IMR-90 (cell line): ENCODE data around the gene POLR1B. TPM values are rescaled to one million over a fixed set of nuclear protein-coding genes. Genes with fewer than 3 reads are reported as not detected.

ENCODE experiments used
- ATAC-seq: fragments of 200-7000 bp; cut with Tn5 transposase; 2 replicates; pipeline ENCODE4 v1.9.1; 2020; ENCODE audit warnings: low read depth, mild to moderate bottlenecking, moderate library complexity
- BruUV-seq: library from RNA; stranded (reverse); fragments of 400-500 nt; replicated peaks from 2 replicates; lab custom pipeline; 2021; lab: Mats Ljungman, UMichigan
- CTCF ChIA-PET: fragments of 300-600 bp; formaldehyde crosslinking; extraction: SDS; loops from one replicate; lab custom pipeline; 2021; ENCODE audit warnings: antibody characterized with exemption; lab: Yijun Ruan, JAX
- POLR2A ChIA-PET: fragments of 300-600 bp; sonication (Branson Sonifier 250); formaldehyde crosslinking; loops from one replicate; lab custom pipeline; 2022; ENCODE audit warnings: antibody characterized with exemption; ENCODE audit not compliant: unreplicated experiment; lab: Charles Lee
- DNase-seq: peaks from one replicate; pipeline ENCODE4 v3.0.0; 2013
- H2AFZ ChIP-seq: replicated peaks from 2 replicates; pipeline ENCODE3; 2013; ENCODE audit warnings: low read length, mild to moderate bottlenecking; ENCODE audit not compliant: poor library complexity
- H2AK5ac ChIP-seq: 2 replicates; pipeline ENCODE4 v1.6.1; 2013; ENCODE audit warnings: low read depth, low read length, inconsistent platforms
- H2AK9ac ChIP-seq: replicated peaks from 2 replicates; pipeline ENCODE3; 2013; ENCODE audit warnings: mild to moderate bottlenecking, low read depth, low read length, moderate library complexity; ENCODE audit not compliant: poor library complexity
- H2BK120ac ChIP-seq: 2 replicates; pipeline ENCODE4 v1.6.1; 2013; ENCODE audit warnings: low read depth, low read length, inconsistent platforms
- H2BK15ac ChIP-seq: 3 replicates; pipeline ENCODE4 v1.6.1; 2013; ENCODE audit warnings: low read depth, low read length, inconsistent platforms
- H2BK20ac ChIP-seq: 2 replicates; pipeline ENCODE4 v1.6.1; 2013; ENCODE audit warnings: low read depth, mild to moderate bottlenecking, inconsistent platforms, low read length, moderate library complexity
- H2BK5ac ChIP-seq: 2 replicates; pipeline ENCODE4 v1.6.1; 2013; ENCODE audit warnings: mild to moderate bottlenecking, low read depth, low read length, inconsistent platforms; ENCODE audit not compliant: poor library complexity, severe bottlenecking
- H3K14ac ChIP-seq: replicated peaks from 2 replicates; pipeline ENCODE4 v1.6.1; 2013; ENCODE audit warnings: low read depth, low read length, inconsistent platforms
- H3K18ac ChIP-seq: 2 replicates; pipeline ENCODE4 v1.6.1; 2013; ENCODE audit warnings: low read depth, low read length, control low read depth
- H3K23ac ChIP-seq: 2 replicates; pipeline ENCODE4 v1.6.1; 2013; ENCODE audit warnings: low read depth, low read length, inconsistent platforms
- H3K27ac ChIP-seq: 2 replicates; pipeline ENCODE4 v1.5.1; 2013; ENCODE audit warnings: mild to moderate bottlenecking, control low read depth, low read length; ENCODE audit not compliant: insufficient read depth
- H3K27me3 ChIP-seq: 2 replicates; pipeline ENCODE4 v1.6.1; 2013; ENCODE audit warnings: low read length; ENCODE audit not compliant: control insufficient read depth, insufficient read depth
- H3K36me3 ChIP-seq: 2 replicates; pipeline ENCODE4 v1.6.1; 2013; ENCODE audit warnings: low read length, mixed read lengths; ENCODE audit not compliant: control insufficient read depth, insufficient read depth
- H3K4ac ChIP-seq: 2 replicates; pipeline ENCODE4 v1.6.1; 2013; ENCODE audit warnings: low read depth, low read length, inconsistent platforms
- H3K4me1 ChIP-seq: 2 replicates; pipeline ENCODE4 v1.6.1; 2013; ENCODE audit warnings: low read length, mixed read lengths; ENCODE audit not compliant: control insufficient read depth, insufficient read depth
- H3K4me2 ChIP-seq: 2 replicates; pipeline ENCODE4 v1.6.1; 2013; ENCODE audit warnings: low read depth, mild to moderate bottlenecking, control low read depth, low read length, moderate library complexity
- H3K4me3 ChIP-seq: 2 replicates; pipeline ENCODE4 v1.5.1; 2013; ENCODE audit warnings: low read depth, mild to moderate bottlenecking, control low read depth, low read length, moderate library complexity; ENCODE audit not compliant: insufficient read depth
- H3K56ac ChIP-seq: 2 replicates; pipeline ENCODE4 v1.6.1; 2013; ENCODE audit warnings: low read length, inconsistent platforms; ENCODE audit not compliant: insufficient read depth; ENCODE audit errors: extremely low read depth
- H3K79me1 ChIP-seq, 2 experiments: 2 replicates each; pipeline ENCODE4 v1.6.1; 2013; ENCODE audit warnings: low read length in 2 of 2, inconsistent platforms in 1 of 2, low read depth in 1 of 2
- H3K9ac ChIP-seq: 2 replicates; pipeline ENCODE4 v1.6.1; 2013; ENCODE audit warnings: low read depth, low read length, control low read depth
- H3K9me1 ChIP-seq: 2 replicates; pipeline ENCODE4 v1.6.1; 2013; ENCODE audit warnings: low read length, inconsistent platforms; ENCODE audit not compliant: insufficient read depth
- H3K9me3 ChIP-seq: 2 replicates; pipeline ENCODE4 v1.6.1; 2013; ENCODE audit warnings: low read length; ENCODE audit not compliant: control insufficient read depth, insufficient read depth
- H4K20me1 ChIP-seq: 2 replicates; pipeline ENCODE4 v1.6.1; 2013; ENCODE audit warnings: low read length, inconsistent platforms; ENCODE audit not compliant: insufficient read depth
- H4K5ac ChIP-seq: 2 replicates; pipeline ENCODE4 v1.6.1; 2013; ENCODE audit warnings: mild to moderate bottlenecking, low read depth, low read length, control low read depth
- H4K8ac ChIP-seq, 2 experiments: 2 replicates each; pipeline ENCODE4 v1.6.1; 2013; ENCODE audit warnings: low read depth in 2 of 2, low read length in 2 of 2, control low read depth in 1 of 2, inconsistent platforms in 1 of 2
- H4K91ac ChIP-seq: 2 replicates; pipeline ENCODE4 v1.6.1; 2013; ENCODE audit warnings: low read depth, low read length, inconsistent platforms; ENCODE audit not compliant: insufficient read depth
- CEBPB ChIP-seq: IDR thresholded peaks from 2 replicates; pipeline ENCODE4 v1.6.1; 2012; ENCODE audit warnings: low read depth, low read length, improper control_type of control experiment
- FOS ChIP-seq: fragments of 150-350 bp; IDR thresholded peaks from 2 replicates; pipeline ENCODE4 v1.6.1; 2016; ENCODE audit warnings: low read depth, low read length
- MAFK ChIP-seq: IDR thresholded peaks from 2 replicates; pipeline ENCODE4 v1.6.1; 2012; ENCODE audit warnings: low read depth, low read length, improper control_type of control experiment
- MAZ ChIP-seq: IDR thresholded peaks from 2 replicates; pipeline ENCODE4 v1.6.1; 2012; ENCODE audit warnings: low read depth, mild to moderate bottlenecking, low read length, improper control_type of control experiment, moderate library complexity, borderline replicate concordance
- NFE2L2 ChIP-seq: fragments of 150-350 bp; IDR thresholded peaks from 2 replicates; pipeline ENCODE4 v1.6.1; 2016; ENCODE audit warnings: low read depth, mild to moderate bottlenecking, low read length
- POLR2A ChIP-seq: IDR thresholded peaks from 2 replicates; pipeline ENCODE4 v1.6.1; 2012; ENCODE audit warnings: mild to moderate bottlenecking, low read depth, low read length
- RAD21 ChIP-seq: IDR thresholded peaks from 2 replicates; pipeline ENCODE4 v1.6.1; 2012; ENCODE audit warnings: low read length, improper control_type of control experiment
- RCOR1 ChIP-seq: IDR thresholded peaks from 2 replicates; pipeline ENCODE4 v1.6.1; 2012; ENCODE audit warnings: mild to moderate bottlenecking, low read length, improper control_type of control experiment; ENCODE audit not compliant: insufficient replicate concordance
- SMC3 ChIP-seq: fragments of 150-350 bp; IDR thresholded peaks from 2 replicates; pipeline ENCODE4 v1.6.1; 2016; ENCODE audit warnings: low read depth, mild to moderate bottlenecking, antibody characterized with exemption, low read length, moderate library complexity
- WGBS, 2 experiments: methylation state at CpG; one replicate each; pipeline versions ENCODE4 v1.1.5 to v1.1.7; 2013; ENCODE audit warnings: missing lambda C conversion rate in 2 of 2; ENCODE audit not compliant: insufficient read length in 1 of 2; ENCODE audit errors: extremely low coverage in 2 of 2; 5-methylcytosine and 5-hydroxymethylcytosine counted together
- dilution Hi-C: fragments of 300-500 bp; cut with HindIII; formaldehyde crosslinking; loops from one replicate; pipeline ENCODE4 v1.14.3; 2018; ENCODE audit warnings: low sequenced_read_pairs; ENCODE audit not compliant: unreplicated experiment
- in situ Hi-C: fragments of 300-500 bp; cut with MboI; formaldehyde crosslinking; loops from 3 replicates; pipeline ENCODE4 v1.14.3; 2019; ENCODE audit warnings: low sequenced_read_pairs, inconsistent platforms, mixed read lengths
- intact Hi-C: fragments of 100-400 bp; cut with micrococcal nuclease; formaldehyde crosslinking; loops from 2 replicates; pipeline ENCODE4 v1.10.0; 2022
- polyA plus RNA-seq, 3 experiments: library from polyadenylated mRNA; depleted of rRNA; stranded (reverse); fragments of >200 nt; gene quantifications; 2 replicates each; pipeline ENCODE4 v1.2.3, GENCODE V29; 2012; ENCODE audit warnings: low replicate concordance in 1 of 3
- total RNA-seq: library from RNA; depleted of rRNA; stranded (reverse); fragments of >200 nt; gene quantifications from 2 replicates; pipeline ENCODE4 v1.2.3, GENCODE V29; 2012
- TF ChIP-seq, protein P1 (sequence below): conservative IDR thresholded peaks from 2 replicates; pipeline ENCODE4 v1.5.1; 2012; ENCODE audit warnings: mild to moderate bottlenecking, low read depth, low read length, improper control_type of control experiment
- TF ChIP-seq, protein P2 (sequence below): fragments of 150-350 bp; IDR thresholded peaks from 2 replicates; pipeline ENCODE4 v1.6.1; 2016; ENCODE audit warnings: low read depth, mild to moderate bottlenecking, low read length, moderate library complexity, borderline replicate concordance

The POLR1B gene
- total and polyA plus RNA-seq, 2 of the 4 experiments (the other 2 are of a cell fraction) = 10.5 to 24.6 TPM

DNA sequence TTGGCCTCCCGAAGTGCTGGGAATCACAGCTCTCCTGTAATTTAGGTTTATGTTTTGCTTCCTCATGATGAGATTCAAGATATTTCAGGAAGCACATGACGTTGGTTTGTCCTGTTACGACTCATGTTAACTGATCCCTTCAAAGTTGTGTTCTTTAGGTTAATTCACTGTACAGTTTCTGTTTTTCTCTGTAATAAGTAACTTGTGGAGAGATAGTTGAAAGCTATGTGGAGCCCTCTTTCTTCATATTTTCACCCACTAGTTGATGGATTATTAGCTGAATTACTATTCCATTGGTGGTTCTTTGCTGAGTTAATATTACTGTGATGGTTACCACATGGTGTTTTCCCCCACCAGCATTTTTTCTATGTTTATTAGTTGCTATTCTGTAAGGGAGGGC lies 23.8 kb downstream of the POLR1B start:
- Histone ChIP-seq H2AK9ac (no peak overlapping the region), H3K4me2 (no peak overlapping the region), H2BK20ac (no peak overlapping the region), H4K5ac (no peak overlapping the region), H3K23ac (no peak overlapping the region), H3K14ac (no peak overlapping the region), H3K9me3 (no peaks in the 10 kb centered on the region), H2BK5ac (no peak overlapping the region), H4K91ac (no peak overlapping the region), H3K9ac (no peak overlapping the region), H4K8ac (no peak overlapping the region), H4K20me1 (no peaks in the 10 kb centered on the region), H3K4me1 (no peaks in the 10 kb centered on the region), H3K56ac (no peak overlapping the region), H3K4ac (no peak overlapping the region), H3K4me3 (no peak overlapping the region), H2BK120ac (no peak overlapping the region), H3K9me1 (no peaks in the 10 kb centered on the region), H3K36me3 (peaks cover 32% of the 10 kb centered on the region), H3K79me1 (no peaks in the 10 kb centered on the region; a peak in 1 of 4 replicates), H2AK5ac (no peak overlapping the region), H2BK15ac (no peak overlapping the region), H3K27ac (no peak overlapping the region), H3K18ac (no peak overlapping the region), H2AFZ (no peak overlapping the region), H3K27me3 (no peaks in the 10 kb centered on the region)
- BruUV-seq = no TSS peak
- CTCF ChIA-PET = no interaction called here
- POLR2A ChIA-PET = no interaction called here
- in situ Hi-C loops = no loop called here
- no peak for ATAC-seq
- dilution Hi-C loops = no loop called here
- peak; percentile 6 for DNase-seq
- TF ChIP-seq RCOR1 (no peak), SMC3 (no peak), NFE2L2 (no peak), RAD21 (no peak), FOS (no peak), CEBPB (no peak), MAZ (no peak), MAFK (no peak), POLR2A (no peak)
- TF ChIP-seq, protein P1, sequence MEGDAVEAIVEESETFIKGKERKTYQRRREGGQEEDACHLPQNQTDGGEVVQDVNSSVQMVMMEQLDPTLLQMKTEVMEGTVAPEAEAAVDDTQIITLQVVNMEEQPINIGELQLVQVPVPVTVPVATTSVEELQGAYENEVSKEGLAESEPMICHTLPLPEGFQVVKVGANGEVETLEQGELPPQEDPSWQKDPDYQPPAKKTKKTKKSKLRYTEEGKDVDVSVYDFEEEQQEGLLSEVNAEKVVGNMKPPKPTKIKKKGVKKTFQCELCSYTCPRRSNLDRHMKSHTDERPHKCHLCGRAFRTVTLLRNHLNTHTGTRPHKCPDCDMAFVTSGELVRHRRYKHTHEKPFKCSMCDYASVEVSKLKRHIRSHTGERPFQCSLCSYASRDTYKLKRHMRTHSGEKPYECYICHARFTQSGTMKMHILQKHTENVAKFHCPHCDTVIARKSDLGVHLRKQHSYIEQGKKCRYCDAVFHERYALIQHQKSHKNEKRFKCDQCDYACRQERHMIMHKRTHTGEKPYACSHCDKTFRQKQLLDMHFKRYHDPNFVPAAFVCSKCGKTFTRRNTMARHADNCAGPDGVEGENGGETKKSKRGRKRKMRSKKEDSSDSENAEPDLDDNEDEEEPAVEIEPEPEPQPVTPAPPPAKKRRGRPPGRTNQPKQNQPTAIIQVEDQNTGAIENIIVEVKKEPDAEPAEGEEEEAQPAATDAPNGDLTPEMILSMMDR = no peak
- TF ChIP-seq, protein P2, sequence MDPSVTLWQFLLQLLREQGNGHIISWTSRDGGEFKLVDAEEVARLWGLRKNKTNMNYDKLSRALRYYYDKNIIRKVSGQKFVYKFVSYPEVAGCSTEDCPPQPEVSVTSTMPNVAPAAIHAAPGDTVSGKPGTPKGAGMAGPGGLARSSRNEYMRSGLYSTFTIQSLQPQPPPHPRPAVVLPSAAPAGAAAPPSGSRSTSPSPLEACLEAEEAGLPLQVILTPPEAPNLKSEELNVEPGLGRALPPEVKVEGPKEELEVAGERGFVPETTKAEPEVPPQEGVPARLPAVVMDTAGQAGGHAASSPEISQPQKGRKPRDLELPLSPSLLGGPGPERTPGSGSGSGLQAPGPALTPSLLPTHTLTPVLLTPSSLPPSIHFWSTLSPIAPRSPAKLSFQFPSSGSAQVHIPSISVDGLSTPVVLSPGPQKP = no peak
- intact Hi-C loops = no loop called here
- no CpG with 5 or more reads among the region's 3 CpGs for WGBS, 2 experiments
